Keratinocyte (primary cell): ENCODE measurements around the gene SWT1.

Source experiments
- EZH2 ChIP-seq: IDR thresholded peaks from one replicate; pipeline ENCODE4 v1.6.1; 2012; ENCODE audit warnings: inconsistent platforms, mild to moderate bottlenecking, low read length, moderate library complexity
- TF ChIP-seq, protein P1 (sequence below), 3 experiments: IDR thresholded peaks in 1 of 3; conservative IDR thresholded peaks in 1 of 3; optimal IDR thresholded peaks in 1 of 3; 2 replicates in 2 of 3; 3 replicates in 1 of 3; pipeline versions ENCODE3 to v1.5.1; 2011; ENCODE audit warnings: low read length in 3 of 3, mild to moderate bottlenecking in 3 of 3, moderate library complexity in 2 of 3, control low read depth in 1 of 3, inconsistent platforms in 1 of 3; ENCODE audit not compliant: insufficient read depth in 2 of 3; ENCODE audit errors: extremely low read depth in 1 of 3

DNA sequence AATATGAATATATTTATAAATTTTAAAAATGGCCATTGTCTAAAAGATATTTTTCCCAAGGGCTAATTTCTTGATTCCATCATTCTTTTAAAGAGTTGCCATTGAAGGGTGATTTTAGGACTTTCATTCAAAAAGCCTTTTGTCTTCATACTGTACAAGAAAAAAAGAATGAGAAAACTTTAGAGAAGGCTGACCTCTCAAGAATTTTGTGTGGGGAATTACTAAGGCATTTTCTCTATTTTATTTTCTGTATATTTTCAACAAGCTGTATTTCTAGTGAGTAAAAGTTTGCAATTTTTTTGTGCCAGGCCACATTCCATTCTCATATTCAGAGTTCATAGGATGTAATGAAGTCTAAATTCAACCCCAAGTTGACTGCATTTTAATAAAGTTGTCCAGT is 110.7 kb downstream of the SWT1 start:
- no peak for TF ChIP-seq EZH2
- TF ChIP-seq, protein P1, sequence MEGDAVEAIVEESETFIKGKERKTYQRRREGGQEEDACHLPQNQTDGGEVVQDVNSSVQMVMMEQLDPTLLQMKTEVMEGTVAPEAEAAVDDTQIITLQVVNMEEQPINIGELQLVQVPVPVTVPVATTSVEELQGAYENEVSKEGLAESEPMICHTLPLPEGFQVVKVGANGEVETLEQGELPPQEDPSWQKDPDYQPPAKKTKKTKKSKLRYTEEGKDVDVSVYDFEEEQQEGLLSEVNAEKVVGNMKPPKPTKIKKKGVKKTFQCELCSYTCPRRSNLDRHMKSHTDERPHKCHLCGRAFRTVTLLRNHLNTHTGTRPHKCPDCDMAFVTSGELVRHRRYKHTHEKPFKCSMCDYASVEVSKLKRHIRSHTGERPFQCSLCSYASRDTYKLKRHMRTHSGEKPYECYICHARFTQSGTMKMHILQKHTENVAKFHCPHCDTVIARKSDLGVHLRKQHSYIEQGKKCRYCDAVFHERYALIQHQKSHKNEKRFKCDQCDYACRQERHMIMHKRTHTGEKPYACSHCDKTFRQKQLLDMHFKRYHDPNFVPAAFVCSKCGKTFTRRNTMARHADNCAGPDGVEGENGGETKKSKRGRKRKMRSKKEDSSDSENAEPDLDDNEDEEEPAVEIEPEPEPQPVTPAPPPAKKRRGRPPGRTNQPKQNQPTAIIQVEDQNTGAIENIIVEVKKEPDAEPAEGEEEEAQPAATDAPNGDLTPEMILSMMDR (optimal IDR thresholded peaks at IDR 0.05 in 1 of 3, IDR thresholded peaks at IDR 0.05 in 1 of 3, conservative IDR thresholded peaks at IDR 0.05 in 1 of 3; ENCODE audit: extremely low read depth in 1 of 3, insufficient read depth in 2 of 3, low read length in 3 of 3), result no peak
